Activated CD4-positive, alpha-beta T cell treated with anti-CD3 and anti-CD28 coated beads, Interleukin-2, amount 50 U/mL, for 4 hours (primary cell): ENCODE measurements around the gene LOXL4.
"Not testable (repeated sequence)": the region's sequence is repeated elsewhere in the genome, so short reads cannot be mapped to it uniquely, and the experiment has no call there.

Experiments used
- DNase-seq, 2 experiments: peaks; one replicate each; pipeline ENCODE4 v3.0.0-alpha.2; 2020

Gene LOXL4

GRCh38 chr10:98240524-98240923, 27.5 kb downstream of the LOXL4 start:
- no peak for DNase-seq

- no peak for DNase-seq
These were observed 29.6 kb downstream of the LOXL4 start for GRCh38 chr10:98238391-98238790.

GRCh38 chr10:98236862-98237261, 31.1 kb downstream of the LOXL4 start:
- no peak for DNase-seq

- DNase-seq = no peak
These were observed 32.1 kb downstream of the LOXL4 start for GRCh38 chr10:98235846-98236245.

GRCh38 chr10:98231417-98231816, 36.6 kb downstream of the LOXL4 start:
- no peak for DNase-seq

GRCh38 chr10:98228266-98228665, 39.7 kb downstream of the LOXL4 start:
- not testable (repeated sequence) for DNase-seq

- not testable (repeated sequence) for DNase-seq
These were observed 40.3 kb downstream of the LOXL4 start for GRCh38 chr10:98227713-98228112.

- DNase-seq = no peak
These were observed 41.4 kb downstream of the LOXL4 start for GRCh38 chr10:98226508-98227144.

GRCh38 chr10:98224996-98225395, 43.0 kb downstream of the LOXL4 start:
- no peak for DNase-seq

- no peak for DNase-seq
These were observed 43.5 kb downstream of the LOXL4 start for GRCh38 chr10:98224509-98224908.

- DNase-seq = no peak
These were observed 44.1 kb downstream of the LOXL4 start for GRCh38 chr10:98223874-98224273.

- no peak for DNase-seq
These were observed 50.2 kb downstream of the LOXL4 start for GRCh38 chr10:98217801-98218200.

GRCh38 chr10:98215373-98215772, 52.6 kb downstream of the LOXL4 start:
- no peak for DNase-seq

GRCh38 chr10:98213740-98214139, 54.3 kb downstream of the LOXL4 start:
- DNase-seq = no peak

GRCh38 chr10:98212196-98212595, 55.8 kb downstream of the LOXL4 start:
- DNase-seq = no peak

GRCh38 chr10:98209441-98209840, 58.6 kb downstream of the LOXL4 start:
- no peak for DNase-seq

GRCh38 chr10:98208925-98209324, 59.1 kb downstream of the LOXL4 start:
- no peak for DNase-seq

- no peak for DNase-seq
These were observed 62.6 kb downstream of the LOXL4 start for GRCh38 chr10:98205351-98205750.

- DNase-seq = no peak
These were observed 65.6 kb downstream of the LOXL4 start for GRCh38 chr10:98202378-98202777.

- no peak for DNase-seq
These were observed 66.2 kb downstream of the LOXL4 start for GRCh38 chr10:98201760-98202159.
